PC-3 (cell line): Measurements from ENCODE around the gene UBA3. TPM values are rescaled to one million over a fixed set of nuclear protein-coding genes. Genes with fewer than 3 reads are reported as not detected.

ENCODE experiments used
- ATAC-seq: fragments of 200-7000 bp; cut with Tn5 transposase; 2 replicates; pipeline ENCODE4 v1.9.1; 2020; ENCODE audit warnings: mild to moderate bottlenecking, moderate library complexity
- BruUV-seq: library from RNA; stranded (reverse); fragments of 400-500 nt; replicated peaks from 2 replicates; lab custom pipeline; 2021; lab: Mats Ljungman, UMichigan
- CTCF ChIA-PET: fragments of 300-600 bp; sonication (Branson Sonifier 250); formaldehyde crosslinking; loops from one replicate; lab custom pipeline; 2022; ENCODE audit warnings: antibody characterized with exemption; lab: Charles Lee
- POLR2A ChIA-PET: fragments of 300-600 bp; sonication (Branson Sonifier 250); formaldehyde crosslinking; loops from one replicate; lab custom pipeline; 2022; ENCODE audit warnings: antibody characterized with exemption; ENCODE audit not compliant: unreplicated experiment; lab: Charles Lee
- DNase-seq: peaks from one replicate; pipeline ENCODE4 v3.0.0-alpha.2; 2015
- H2AFZ ChIP-seq: fragments of 300-600 bp; sonication (generic); 2 replicates; pipeline ENCODE4 v1.6.0; 2016; ENCODE audit warnings: antibody characterized with exemption, low read length
- H3F3A ChIP-seq: fragments of 300-600 bp; sonication (generic); one replicate; pipeline ENCODE4 v1.6.0; 2017; ENCODE audit warnings: antibody characterized with exemption, low read length, control low read depth, mild to moderate bottlenecking; ENCODE audit not compliant: unreplicated experiment
- H3K27ac ChIP-seq: fragments of 300-600 bp; sonication (generic); 2 replicates; pipeline ENCODE4 v1.5.1; 2016; ENCODE audit warnings: mild to moderate bottlenecking, low read length
- H3K27me3 ChIP-seq: fragments of 300-600 bp; sonication (generic); 2 replicates; pipeline ENCODE4 v1.6.1; 2016; ENCODE audit warnings: low read length, mixed read lengths
- H3K36me3 ChIP-seq: fragments of 300-600 bp; sonication (generic); 2 replicates; pipeline ENCODE4 v1.6.1; 2016; ENCODE audit warnings: low read depth, mixed run types, low read length, mixed read lengths
- H3K4me1 ChIP-seq: fragments of 300-600 bp; sonication (generic); 2 replicates; pipeline ENCODE4 v1.5.1; 2016; ENCODE audit warnings: low read length; ENCODE audit not compliant: insufficient read depth
- H3K4me2 ChIP-seq: fragments of 300-600 bp; sonication (generic); 2 replicates; pipeline ENCODE4 v1.6.0; 2016; ENCODE audit warnings: low read length
- H3K4me3 ChIP-seq: fragments of 300-600 bp; sonication (generic); 2 replicates; pipeline ENCODE4 v1.5.1; 2016; ENCODE audit warnings: mild to moderate bottlenecking, low read length, mixed read lengths
- H3K79me2 ChIP-seq: fragments of 300-600 bp; sonication (generic); 2 replicates; pipeline ENCODE4 v1.6.1; 2017; ENCODE audit warnings: low read length, mixed read lengths
- H3K9ac ChIP-seq: fragments of 300-600 bp; sonication (generic); 2 replicates; pipeline ENCODE4 v1.6.0; 2016; ENCODE audit warnings: mild to moderate bottlenecking, low read length
- H3K9me2 ChIP-seq: fragments of 300-600 bp; sonication (generic); replicated peaks from 2 replicates; pipeline ENCODE4 v1.6.1; 2016; ENCODE audit warnings: mixed run types, low read length, mixed read lengths
- H3K9me3 ChIP-seq: fragments of 300-600 bp; sonication (generic); 2 replicates; pipeline ENCODE4 v1.6.1; 2016; ENCODE audit warnings: low read length, mixed read lengths
- H4K20me1 ChIP-seq: fragments of 300-600 bp; sonication (generic); 2 replicates; pipeline ENCODE4 v1.6.1; 2016; ENCODE audit warnings: low read length, mixed read lengths
- EZH2 ChIP-seq: fragments of 300-600 bp; sonication (generic); IDR thresholded peaks from one replicate; pipeline ENCODE4 v1.6.1; 2017; ENCODE audit warnings: antibody characterized with exemption, mild to moderate bottlenecking, low read length; ENCODE audit not compliant: unreplicated experiment
- EZH2phosphoT487 ChIP-seq: fragments of 300-600 bp; sonication (generic); IDR thresholded peaks from 2 replicates; pipeline ENCODE4 v1.6.1; 2018; ENCODE audit warnings: mild to moderate bottlenecking, antibody characterized with exemption, low read length, borderline replicate concordance
- intact Hi-C: fragments of 100-400 bp; cut with micrococcal nuclease; formaldehyde crosslinking; loops from 2 replicates; pipeline ENCODE4 v1.9.0; 2023
- total RNA-seq: library from RNA; depleted of rRNA; stranded (reverse); fragments of >200 nt; gene quantifications from 2 replicates; pipeline ENCODE4 v1.2.3, GENCODE V29; 2014
- TF ChIP-seq, protein P1 (sequence below): fragments of 300-600 bp; sonication (generic); conservative IDR thresholded peaks from 2 replicates; pipeline ENCODE4 v1.5.1; 2017; ENCODE audit warnings: antibody characterized with exemption, low read depth, mild to moderate bottlenecking, low read length

The UBA3 gene
- total RNA-seq, 1 experiment from 2014 or later, result 27.5 TPM

DNA sequence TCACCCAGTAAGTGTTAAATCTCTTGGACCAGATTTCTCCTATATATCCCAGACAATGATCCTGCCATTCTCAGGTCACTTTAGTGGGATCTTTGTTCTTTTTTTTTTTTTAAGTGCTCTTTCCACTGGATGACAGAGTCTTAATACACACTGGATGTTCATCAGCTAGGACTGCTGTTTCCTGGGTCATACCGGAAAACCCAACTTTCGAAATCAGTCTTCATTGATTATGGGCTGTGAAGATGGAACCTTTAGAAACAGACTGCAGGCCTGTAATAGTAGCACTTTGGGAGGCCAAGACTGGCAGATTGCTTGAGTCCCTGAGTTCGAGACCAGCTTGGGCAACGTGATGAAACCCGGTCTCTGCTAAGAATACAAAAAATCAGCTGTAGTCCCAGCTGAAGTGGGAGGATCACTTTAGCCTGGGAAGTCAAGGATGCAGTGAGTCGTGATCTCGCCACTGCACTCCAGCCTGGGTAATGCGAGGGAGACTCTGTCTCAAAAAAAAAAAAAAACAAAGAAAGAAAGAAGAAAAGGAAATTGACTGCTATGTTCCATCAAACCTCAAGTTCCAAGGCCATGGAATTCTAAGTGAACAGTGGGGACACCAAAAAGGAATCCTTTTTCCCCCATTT, 69.0 kb downstream of the UBA3 start:
- Histone ChIP-seq H3K27ac (no peak overlapping the region), H3K79me2 (no peaks in the 10 kb centered on the region), H3K9me2 (no peaks in the 10 kb centered on the region), H3K4me2 (no peak overlapping the region), H4K20me1 (no peaks in the 10 kb centered on the region), H3K9ac (no peak overlapping the region), H3F3A (no peaks in the 10 kb centered on the region), H2AFZ (no peak overlapping the region), H3K4me1 (peaks cover 9% of the 10 kb centered on the region; the same call in 1 of the 2 replicates), H3K36me3 (no peaks in the 10 kb centered on the region), H3K27me3 (no peaks in the 10 kb centered on the region), H3K9me3 (no peaks in the 10 kb centered on the region), H3K4me3 (no peak overlapping the region)
- DNase-seq, result no peak
- ChIA-PET POLR2A (no interaction called here), CTCF (no interaction called here)
- TF ChIP-seq, protein P1, sequence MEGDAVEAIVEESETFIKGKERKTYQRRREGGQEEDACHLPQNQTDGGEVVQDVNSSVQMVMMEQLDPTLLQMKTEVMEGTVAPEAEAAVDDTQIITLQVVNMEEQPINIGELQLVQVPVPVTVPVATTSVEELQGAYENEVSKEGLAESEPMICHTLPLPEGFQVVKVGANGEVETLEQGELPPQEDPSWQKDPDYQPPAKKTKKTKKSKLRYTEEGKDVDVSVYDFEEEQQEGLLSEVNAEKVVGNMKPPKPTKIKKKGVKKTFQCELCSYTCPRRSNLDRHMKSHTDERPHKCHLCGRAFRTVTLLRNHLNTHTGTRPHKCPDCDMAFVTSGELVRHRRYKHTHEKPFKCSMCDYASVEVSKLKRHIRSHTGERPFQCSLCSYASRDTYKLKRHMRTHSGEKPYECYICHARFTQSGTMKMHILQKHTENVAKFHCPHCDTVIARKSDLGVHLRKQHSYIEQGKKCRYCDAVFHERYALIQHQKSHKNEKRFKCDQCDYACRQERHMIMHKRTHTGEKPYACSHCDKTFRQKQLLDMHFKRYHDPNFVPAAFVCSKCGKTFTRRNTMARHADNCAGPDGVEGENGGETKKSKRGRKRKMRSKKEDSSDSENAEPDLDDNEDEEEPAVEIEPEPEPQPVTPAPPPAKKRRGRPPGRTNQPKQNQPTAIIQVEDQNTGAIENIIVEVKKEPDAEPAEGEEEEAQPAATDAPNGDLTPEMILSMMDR, result no peak
- TF ChIP-seq EZH2phosphoT487, result no peak
- no peak for TF ChIP-seq EZH2
- ATAC-seq, result no peak
- BruUV-seq, result no TSS peak
- intact Hi-C loops, result no loop called here

- Histone ChIP-seq H3K4me1 (peaks cover 9% of the 10 kb centered on the region; the same call in 1 of the 2 replicates), H3F3A (no peaks in the 10 kb centered on the region), H3K36me3 (no peaks in the 10 kb centered on the region), H3K79me2 (no peaks in the 10 kb centered on the region), H3K27ac (no peak overlapping the region), H3K4me3 (no peak overlapping the region), H4K20me1 (no peaks in the 10 kb centered on the region), H3K4me2 (no peak overlapping the region), H3K9me2 (no peaks in the 10 kb centered on the region), H3K9me3 (no peaks in the 10 kb centered on the region), H2AFZ (no peak overlapping the region), H3K27me3 (no peaks in the 10 kb centered on the region), H3K9ac (no peak overlapping the region)
- TF ChIP-seq EZH2phosphoT487, result no peak
- no peak for TF ChIP-seq EZH2
- TF ChIP-seq, protein P1, result no peak
- CTCF ChIA-PET, result no interaction called here
- POLR2A ChIA-PET, result no interaction called here
- ATAC-seq, result no peak
- no peak for DNase-seq
- intact Hi-C loops, result no loop called here
- BruUV-seq, result no TSS peak
These were observed 70.4 kb downstream of the UBA3 start for GRCh38 chr3:69009559-69010410.

- no TSS peak for BruUV-seq
- H3K27ac ChIP-seq, result no peak overlapping the region
These were observed 71.2 kb downstream of the UBA3 start for GRCh38 chr3:69008980-69009379.

More at GRCh38 chr3:69008980-69009379, 71.2 kb downstream of the UBA3 start:
- no peak overlapping the region for H3K4me2 ChIP-seq
- no peaks in the 10 kb centered on the region for H3K27me3 ChIP-seq
- no peak for DNase-seq
- no peaks in the 10 kb centered on the region for H3K79me2 ChIP-seq
- intact Hi-C loops, result no loop called here
- ATAC-seq, result no peak
- 0 out of 2 replicates have a peak, but pooled peaks cover 1% of the 10 kb centered on the region for H3K4me1 ChIP-seq
- no peaks in the 10 kb centered on the region for H4K20me1 ChIP-seq
- no peaks in the 10 kb centered on the region for H3K9me3 ChIP-seq
- no peaks in the 10 kb centered on the region for H3K36me3 ChIP-seq
- CTCF ChIA-PET, result no interaction called here
- POLR2A ChIA-PET, result no interaction called here
- H3K9me2 ChIP-seq, result no peaks in the 10 kb centered on the region
- no peaks in the 10 kb centered on the region for H3F3A ChIP-seq
- H2AFZ ChIP-seq, result no peak overlapping the region
- TF ChIP-seq EZH2, result no peak
- no peak for TF ChIP-seq EZH2phosphoT487
- TF ChIP-seq, protein P1, result no peak
- no peak overlapping the region for H3K4me3 ChIP-seq
- no peak overlapping the region for H3K9ac ChIP-seq
